Ishikawa (cell line): ENCODE measurements around the gene HRAS.

ENCODE experiments used
- CEBPB ChIP-seq: IDR thresholded peaks from 2 replicates; pipeline ENCODE4 v1.6.1; 2012
- EGR1 ChIP-seq: IDR thresholded peaks from 2 replicates; pipeline ENCODE4 v1.6.1; 2012
- EP300 ChIP-seq: IDR thresholded peaks from 2 replicates; pipeline ENCODE4 v1.6.1; 2012; ENCODE audit warnings: borderline replicate concordance
- FOXM1 ChIP-seq: IDR thresholded peaks from 2 replicates; pipeline ENCODE4 v1.6.1; 2012; ENCODE audit warnings: low read depth, borderline replicate concordance
- RAD21 ChIP-seq: IDR thresholded peaks from 2 replicates; pipeline ENCODE4 v1.6.1; 2012; ENCODE audit warnings: low read depth
- TF ChIP-seq, protein P1 (sequence below): IDR thresholded peaks from 2 replicates; pipeline ENCODE4 v1.6.1; 2012
- TF ChIP-seq, protein P2 (sequence below): IDR thresholded peaks from 2 replicates; pipeline ENCODE4 v1.6.1; 2012; ENCODE audit warnings: low read depth, mild to moderate bottlenecking

DNA sequence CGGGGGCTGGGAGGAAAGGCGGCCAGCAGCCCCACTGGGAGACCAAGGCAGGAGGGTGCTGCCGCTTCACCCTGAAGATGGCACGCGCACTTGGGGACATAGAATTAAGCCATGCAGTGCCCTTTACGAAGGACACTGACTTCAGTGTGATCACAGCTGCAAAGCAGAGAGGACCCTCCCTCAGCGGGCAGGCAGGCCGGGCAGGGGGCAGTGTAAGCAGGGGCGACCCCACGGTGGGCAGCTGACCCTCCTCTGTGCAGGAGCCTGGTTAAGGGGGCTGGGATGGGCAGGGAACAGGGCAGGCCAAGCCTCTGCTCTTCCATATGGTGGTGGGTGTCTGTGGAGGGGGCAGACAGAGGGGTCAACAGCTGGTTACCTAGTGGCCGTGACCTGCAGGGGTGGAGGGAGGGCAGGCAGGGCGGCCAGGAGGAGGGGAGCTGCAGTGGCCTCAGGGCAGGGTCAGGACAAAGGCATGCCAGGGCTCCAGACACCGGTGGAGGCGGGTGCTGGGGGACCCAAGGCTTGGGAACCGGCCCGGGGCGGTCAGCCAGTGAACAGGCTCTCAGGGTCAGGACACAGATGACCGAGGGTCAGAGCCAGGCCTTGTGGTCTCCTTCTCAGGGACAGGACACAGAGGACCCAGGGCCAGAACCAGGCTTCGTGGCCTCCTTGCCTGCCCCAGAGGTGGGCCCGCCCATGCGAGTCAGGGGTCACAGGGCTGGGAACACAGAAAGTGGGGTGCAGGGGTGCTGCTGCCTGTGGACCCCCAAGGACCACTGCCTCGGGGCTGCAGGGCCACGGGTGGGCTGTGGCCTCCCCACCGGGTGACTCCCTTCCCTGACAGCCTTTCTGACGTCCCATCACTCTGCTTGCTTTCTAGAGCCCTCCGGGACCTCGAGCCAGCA, 18.0 kb upstream of the HRAS start:
- TF ChIP-seq CEBPB, result no peak
- no peak for TF ChIP-seq RAD21
- no peak for TF ChIP-seq FOXM1
- no peak for TF ChIP-seq EP300
- TF ChIP-seq, protein P1, sequence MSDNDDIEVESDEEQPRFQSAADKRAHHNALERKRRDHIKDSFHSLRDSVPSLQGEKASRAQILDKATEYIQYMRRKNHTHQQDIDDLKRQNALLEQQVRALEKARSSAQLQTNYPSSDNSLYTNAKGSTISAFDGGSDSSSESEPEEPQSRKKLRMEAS, result no peak
- TF ChIP-seq, protein P2, sequence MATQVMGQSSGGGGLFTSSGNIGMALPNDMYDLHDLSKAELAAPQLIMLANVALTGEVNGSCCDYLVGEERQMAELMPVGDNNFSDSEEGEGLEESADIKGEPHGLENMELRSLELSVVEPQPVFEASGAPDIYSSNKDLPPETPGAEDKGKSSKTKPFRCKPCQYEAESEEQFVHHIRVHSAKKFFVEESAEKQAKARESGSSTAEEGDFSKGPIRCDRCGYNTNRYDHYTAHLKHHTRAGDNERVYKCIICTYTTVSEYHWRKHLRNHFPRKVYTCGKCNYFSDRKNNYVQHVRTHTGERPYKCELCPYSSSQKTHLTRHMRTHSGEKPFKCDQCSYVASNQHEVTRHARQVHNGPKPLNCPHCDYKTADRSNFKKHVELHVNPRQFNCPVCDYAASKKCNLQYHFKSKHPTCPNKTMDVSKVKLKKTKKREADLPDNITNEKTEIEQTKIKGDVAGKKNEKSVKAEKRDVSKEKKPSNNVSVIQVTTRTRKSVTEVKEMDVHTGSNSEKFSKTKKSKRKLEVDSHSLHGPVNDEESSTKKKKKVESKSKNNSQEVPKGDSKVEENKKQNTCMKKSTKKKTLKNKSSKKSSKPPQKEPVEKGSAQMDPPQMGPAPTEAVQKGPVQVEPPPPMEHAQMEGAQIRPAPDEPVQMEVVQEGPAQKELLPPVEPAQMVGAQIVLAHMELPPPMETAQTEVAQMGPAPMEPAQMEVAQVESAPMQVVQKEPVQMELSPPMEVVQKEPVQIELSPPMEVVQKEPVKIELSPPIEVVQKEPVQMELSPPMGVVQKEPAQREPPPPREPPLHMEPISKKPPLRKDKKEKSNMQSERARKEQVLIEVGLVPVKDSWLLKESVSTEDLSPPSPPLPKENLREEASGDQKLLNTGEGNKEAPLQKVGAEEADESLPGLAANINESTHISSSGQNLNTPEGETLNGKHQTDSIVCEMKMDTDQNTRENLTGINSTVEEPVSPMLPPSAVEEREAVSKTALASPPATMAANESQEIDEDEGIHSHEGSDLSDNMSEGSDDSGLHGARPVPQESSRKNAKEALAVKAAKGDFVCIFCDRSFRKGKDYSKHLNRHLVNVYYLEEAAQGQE, result no peak
- TF ChIP-seq EGR1, result no peak
